ENCODE results near the gene MED19.

Gene MED19

GRCh38 chr11:57656885-57657193, 55.2 kb downstream of the MED19 start:
- TF ChIP-seq CTCF (IDR thresholded peaks at IDR 0.05; ENCODE audit: control insufficient read depth, extremely low read depth, insufficient read depth) = no peak
- H3K4me3 ChIP-seq (ENCODE audit: low read depth, low read length) = peak overlapping the region; percentile 85
- no peak for DNase-seq (ENCODE audit: low read depth)

Data from LNCaP clone FGC (cell line).